ENCODE results near the gene HDGFL2. TPM values are rescaled to one million over a fixed set of nuclear protein-coding genes. Genes with fewer than 3 reads are reported as not detected.

Gene HDGFL2
- total RNA-seq, 1 donor from 2014 or later: 79.8 TPM

GRCh38 chr19:4512070-4512469 is 40.0 kb downstream of the HDGFL2 start:
- no peak for TF ChIP-seq EZH2 (IDR thresholded peaks at IDR 0.05; ENCODE audit: insufficient read depth, low read length)
- no peak for TF ChIP-seq CTCF (IDR thresholded peaks at IDR 0.05; ENCODE audit: insufficient read depth, low read depth, low read length)
- DNase-seq (ENCODE audit: low read depth) (no peak), FAIRE-seq (no peak)
- Histone ChIP-seq H3K4me1 (ENCODE audit: insufficient read depth, low read length) (peaks cover 2% of the 10 kb centered on the region), H3K4me3 (ENCODE audit: insufficient read depth, low read depth, low read length) (no peak overlapping the region), H4K20me1 (ENCODE audit: insufficient read depth, low read length) (no peaks in the 10 kb centered on the region), H3K27ac (ENCODE audit: low read depth, low read length) (no peak overlapping the region), H3K27me3 (ENCODE audit: insufficient read depth, low read length) (no peaks in the 10 kb centered on the region), H3K9me3 (ENCODE audit: insufficient read depth, low read depth, low read length) (no peaks in the 10 kb centered on the region), H2AFZ (ENCODE audit: low read depth, low read length) (no peak overlapping the region), H3K4me2 (ENCODE audit: low read length) (no peak overlapping the region), H3K79me2 (ENCODE audit: insufficient read depth, low read length) (no peaks in the 10 kb centered on the region), H3K9ac (ENCODE audit: low read length) (no peak overlapping the region), H3K36me3 (ENCODE audit: insufficient read depth, low read length) (no peaks in the 10 kb centered on the region)
- Mint-ChIP-seq H3K36me3 (ENCODE audit: low read depth, unreplicated experiment) (no peaks in the 10 kb centered on the region), H3K27me3 (ENCODE audit: low read depth, unreplicated experiment) (peaks cover 18% of the 10 kb centered on the region), H3K27ac (ENCODE audit: unreplicated experiment) (no peak overlapping the region), H3K9me3 (ENCODE audit: unreplicated experiment) (no peaks in the 10 kb centered on the region), H3K4me1 (ENCODE audit: low read depth, unreplicated experiment) (no peaks in the 10 kb centered on the region), H3K4me3 (ENCODE audit: unreplicated experiment) (no peak overlapping the region)

GRCh38 chr19:4513248-4513647 is 41.2 kb downstream of the HDGFL2 start:
- Histone ChIP-seq H4K20me1 (ENCODE audit: insufficient read depth, low read length) (no peaks in the 10 kb centered on the region), H3K36me3 (ENCODE audit: insufficient read depth, low read length) (no peaks in the 10 kb centered on the region), H3K79me2 (ENCODE audit: insufficient read depth, low read length) (no peaks in the 10 kb centered on the region), H3K27ac (ENCODE audit: low read depth, low read length) (no peak overlapping the region), H3K27me3 (ENCODE audit: insufficient read depth, low read length) (no peaks in the 10 kb centered on the region), H3K4me1 (ENCODE audit: insufficient read depth, low read length) (no peaks in the 10 kb centered on the region), H3K9me3 (ENCODE audit: insufficient read depth, low read depth, low read length) (no peaks in the 10 kb centered on the region), H3K4me2 (ENCODE audit: low read length) (no peak overlapping the region), H3K4me3 (ENCODE audit: insufficient read depth, low read depth, low read length) (no peak overlapping the region), H2AFZ (ENCODE audit: low read depth, low read length) (no peak overlapping the region), H3K9ac (ENCODE audit: low read length) (no peak overlapping the region)
- no peaks in the 10 kb centered on the region for H3K36me3 Mint-ChIP-seq (ENCODE audit: low read depth, unreplicated experiment)
- no peak overlapping the region for H3K27ac Mint-ChIP-seq (ENCODE audit: unreplicated experiment)
- H3K27me3 Mint-ChIP-seq (ENCODE audit: low read depth, unreplicated experiment): peaks cover 18% of the 10 kb centered on the region
- no peak for TF ChIP-seq EZH2 (IDR thresholded peaks at IDR 0.05; ENCODE audit: insufficient read depth, low read length)
- no peak for TF ChIP-seq CTCF (IDR thresholded peaks at IDR 0.05; ENCODE audit: insufficient read depth, low read depth, low read length)
- H3K4me3 Mint-ChIP-seq (ENCODE audit: unreplicated experiment): no peak overlapping the region
- H3K9me3 Mint-ChIP-seq (ENCODE audit: unreplicated experiment): no peaks in the 10 kb centered on the region
- no peaks in the 10 kb centered on the region for H3K4me1 Mint-ChIP-seq (ENCODE audit: low read depth, unreplicated experiment)
- DNase-seq (ENCODE audit: low read depth): no peak
- FAIRE-seq: no peak

- Mint-ChIP-seq H3K36me3 (ENCODE audit: low read depth, unreplicated experiment) (no peaks in the 10 kb centered on the region), H3K4me1 (ENCODE audit: low read depth, unreplicated experiment) (no peaks in the 10 kb centered on the region), H3K4me3 (ENCODE audit: unreplicated experiment) (no peak overlapping the region), H3K27ac (ENCODE audit: unreplicated experiment) (no peak overlapping the region), H3K27me3 (ENCODE audit: low read depth, unreplicated experiment) (peaks cover 24% of the 10 kb centered on the region), H3K9me3 (ENCODE audit: unreplicated experiment) (peaks cover 3% of the 10 kb centered on the region)
- no peak for TF ChIP-seq CTCF (IDR thresholded peaks at IDR 0.05; ENCODE audit: insufficient read depth, low read depth, low read length)
- no peak for FAIRE-seq
- DNase-seq (ENCODE audit: low read depth): no peak
- Histone ChIP-seq H3K79me2 (ENCODE audit: insufficient read depth, low read length) (no peaks in the 10 kb centered on the region), H3K27ac (ENCODE audit: low read depth, low read length) (no peak overlapping the region), H3K4me2 (ENCODE audit: low read length) (no peak overlapping the region), H2AFZ (ENCODE audit: low read depth, low read length) (no peak overlapping the region), H3K9me3 (ENCODE audit: insufficient read depth, low read depth, low read length) (no peaks in the 10 kb centered on the region), H3K27me3 (ENCODE audit: insufficient read depth, low read length) (no peaks in the 10 kb centered on the region), H3K36me3 (ENCODE audit: insufficient read depth, low read length) (no peaks in the 10 kb centered on the region), H3K4me3 (ENCODE audit: insufficient read depth, low read depth, low read length) (no peak overlapping the region), H3K4me1 (ENCODE audit: insufficient read depth, low read length) (no peaks in the 10 kb centered on the region), H3K9ac (ENCODE audit: low read length) (no peak overlapping the region), H4K20me1 (ENCODE audit: insufficient read depth, low read length) (no peaks in the 10 kb centered on the region)
Observed at GRCh38 chr19:4515732-4516131, 43.6 kb downstream of the HDGFL2 start.
